CD14-positive monocyte (primary cell): ENCODE measurements around the gene SCN7A. TPM values are rescaled to one million over a fixed set of nuclear protein-coding genes. Genes with fewer than 3 reads are reported as not detected.

Experiments
- DNase-seq, 3 donors: peaks; one replicate each; pipeline ENCODE4 v3.0.0-alpha.2; 2011 to 2022
- H2AFZ ChIP-seq: 2 replicates; pipeline ENCODE4 v1.6.0; 2012; ENCODE audit warnings: mild to moderate bottlenecking, low read depth, low read length, inconsistent platforms; ENCODE audit not compliant: insufficient read depth, poor library complexity, severe bottlenecking
- H3K27ac ChIP-seq, 2 donors: 1 replicate in 1 of 2; 2 replicates in 1 of 2; pipeline ENCODE4 v1.5.1; 2012 to 2013; ENCODE audit warnings: low read length in 2 of 2, control low read depth in 1 of 2, inconsistent platforms in 1 of 2, low read depth in 1 of 2, mild to moderate bottlenecking in 1 of 2
- H3K27me3 ChIP-seq, 2 donors: one replicate each; pipeline versions ENCODE4 v1.6.0 to v1.6.1; 2011 to 2013; ENCODE audit warnings: low read length in 2 of 2; ENCODE audit not compliant: control insufficient read depth in 2 of 2, insufficient read depth in 2 of 2
- H3K36me3 ChIP-seq, 2 donors: replicated peaks in 1 of 2; 1 replicate in 1 of 2; 2 replicates in 1 of 2; pipeline versions ENCODE4 v1.5.1 to v1.6.1; 2012 to 2013; ENCODE audit warnings: low read length in 2 of 2, control low read depth in 1 of 2, inconsistent platforms in 1 of 2, mild to moderate bottlenecking in 1 of 2; ENCODE audit not compliant: insufficient read depth in 2 of 2, control insufficient read depth in 1 of 2
- H3K4me1 ChIP-seq, 2 donors: 1 replicate in 1 of 2; 2 replicates in 1 of 2; pipeline versions ENCODE4 v1.5.1 to v1.6.1; 2012 to 2013; ENCODE audit warnings: low read length in 2 of 2, control low read depth in 1 of 2, inconsistent platforms in 1 of 2, mild to moderate bottlenecking in 1 of 2, moderate library complexity in 1 of 2; ENCODE audit not compliant: insufficient read depth in 2 of 2, control insufficient read depth in 1 of 2
- H3K4me2 ChIP-seq: replicated peaks from 2 replicates; pipeline ENCODE3; 2012; ENCODE audit warnings: low read length, moderate library complexity, mild to moderate bottlenecking; ENCODE audit not compliant: poor library complexity, severe bottlenecking; ENCODE audit errors: extremely low read depth
- H3K4me3 ChIP-seq, 3 experiments: fragments of 200-600 bp in 1 of 3; sonication (generic) in 1 of 3; replicated peaks in 1 of 3; 1 replicate in 2 of 3; 2 replicates in 1 of 3; pipeline ENCODE4 v1.5.1; 2011 to 2013; ENCODE audit warnings: low read length in 3 of 3, mild to moderate bottlenecking in 3 of 3, control low read depth in 2 of 3, low read depth in 2 of 3, inconsistent platforms in 1 of 3, moderate library complexity in 1 of 3
- H3K79me2 ChIP-seq: 2 replicates; pipeline ENCODE4 v1.6.0; 2012; ENCODE audit warnings: mild to moderate bottlenecking, control low read depth, inconsistent platforms, low read length, moderate library complexity; ENCODE audit not compliant: insufficient read depth
- H3K9ac ChIP-seq: 2 replicates; pipeline ENCODE4 v1.6.0; 2017; ENCODE audit warnings: low read length, mild to moderate bottlenecking; ENCODE audit not compliant: insufficient read depth, poor library complexity, severe bottlenecking
- H3K9me3 ChIP-seq, 2 donors: replicated peaks in 1 of 2; 1 replicate in 1 of 2; 2 replicates in 1 of 2; pipeline versions ENCODE4 v1.5.1 to v1.6.1; 2012 to 2013; ENCODE audit warnings: low read length in 2 of 2, control low read depth in 1 of 2; ENCODE audit not compliant: control insufficient read depth in 1 of 2, insufficient read depth in 1 of 2
- H4K20me1 ChIP-seq: 2 replicates; pipeline ENCODE4 v1.6.0; 2012; ENCODE audit warnings: mild to moderate bottlenecking, low read length, control low read depth, moderate library complexity; ENCODE audit not compliant: insufficient read depth
- H3K27ac Mint-ChIP-seq, 7 donors: one replicate each; pipeline ENCODE4 v1.8.0; 2020; ENCODE audit warnings: mild to moderate bottlenecking in 7 of 7, mixed read lengths in 7 of 7, moderate library complexity in 6 of 7, inconsistent platforms in 2 of 7
- H3K27me3 Mint-ChIP-seq, 3 donors: one replicate each; pipeline ENCODE4 v1.8.0; 2021 to 2022; ENCODE audit warnings: low read depth in 3 of 3, mild to moderate bottlenecking in 3 of 3, mixed read lengths in 3 of 3, moderate library complexity in 3 of 3, inconsistent platforms in 1 of 3
- H3K36me3 Mint-ChIP-seq, 2 donors: one replicate each; pipeline ENCODE4 v1.8.0; 2020; ENCODE audit warnings: mixed read lengths in 2 of 2, inconsistent platforms in 1 of 2, mild to moderate bottlenecking in 1 of 2
- H3K4me1 Mint-ChIP-seq: one replicate; pipeline ENCODE4 v1.8.0; 2020; ENCODE audit warnings: mild to moderate bottlenecking, mixed read lengths
- H3K4me3 Mint-ChIP-seq, 2 donors: one replicate each; pipeline ENCODE4 v1.8.0; 2020; ENCODE audit warnings: mild to moderate bottlenecking in 2 of 2, mixed read lengths in 2 of 2, moderate library complexity in 1 of 2
- H3K9me3 Mint-ChIP-seq, 7 donors: one replicate each; pipeline ENCODE4 v1.8.0; 2020 to 2022; ENCODE audit warnings: mixed read lengths in 7 of 7, mild to moderate bottlenecking in 6 of 7, moderate library complexity in 6 of 7, inconsistent platforms in 2 of 7
- CTCF ChIP-seq: fragments of 200-600 bp; IDR thresholded peaks from one replicate; pipeline ENCODE4 v1.8.0; 2022; ENCODE audit warnings: antibody characterized with exemption, mild to moderate bottlenecking
- WGBS: methylation state at CpG from one replicate; pipeline ENCODE4 v1.1.5; 2013; ENCODE audit warnings: missing lambda C conversion rate; ENCODE audit not compliant: insufficient coverage; 5-methylcytosine and 5-hydroxymethylcytosine counted together
- intact Hi-C, 2 donors: fragments of 100-400 bp; cut with micrococcal nuclease; formaldehyde crosslinking; loops; one replicate each; pipeline versions ENCODE4 v1.15.0 to v1.15.1; 2023
- polyA plus RNA-seq, 3 donors: library from polyadenylated mRNA; depleted of rRNA in 1 of 3; unstranded in 2 of 3; stranded (reverse) in 1 of 3; fragments of 300-500 nt in 2 of 3; fragments of >200 nt in 1 of 3; fragmentation: Illumina TruSeq in 2 of 3; gene quantifications; 1 replicate in 2 of 3; 2 replicates in 1 of 3; pipeline ENCODE4 v1.2.3, GENCODE V29; 2012 to 2021

SCN7A gene
- polyA plus RNA-seq, 3 donors = not detected

GRCh38 chr2:166376873-166377272 lies 117.2 kb downstream of the SCN7A start:
- no peaks in the 10 kb centered on the region for H3K36me3 ChIP-seq
- peaks cover 27% of the 10 kb centered on the region for H3K4me1 Mint-ChIP-seq
- H4K20me1 ChIP-seq = no peaks in the 10 kb centered on the region
- H3K36me3 Mint-ChIP-seq = no peaks in the 10 kb centered on the region
- H2AFZ ChIP-seq = no peak overlapping the region
- H3K9me3 ChIP-seq = no peaks in the 10 kb centered on the region
- H3K27me3 Mint-ChIP-seq = peaks cover 8 to 21% (median 18%) of the 10 kb centered on the region in 3 donors
- H3K9me3 Mint-ChIP-seq = no peaks in the 10 kb centered on the region
- no peak overlapping the region for H3K27ac Mint-ChIP-seq
- H3K4me2 ChIP-seq = peak overlapping the region; percentile 96
- H3K79me2 ChIP-seq = no peaks in the 10 kb centered on the region
- H3K9ac ChIP-seq = no peak overlapping the region
- H3K4me3 ChIP-seq = peak overlapping the region in 1 of 3 experiments; percentile 84
- TF ChIP-seq CTCF = no peak
- no CpG with 5 or more reads among the region's 2 CpGs for WGBS
- intact Hi-C loops = no loop called here
- H3K4me3 Mint-ChIP-seq = peak overlapping the region in 1 of 2 donors; percentile 98
- H3K4me1 ChIP-seq = peaks cover 9 to 23% of the 10 kb centered on the region in 2 donors
- H3K27ac ChIP-seq = no peak overlapping the region
- no peak for DNase-seq
- H3K27me3 ChIP-seq = peaks cover 16 to 26% of the 10 kb centered on the region in 2 donors

GRCh38 chr2:166376488-166376828 lies 117.6 kb downstream of the SCN7A start:
- no peaks in the 10 kb centered on the region for H3K36me3 ChIP-seq
- peaks cover 27% of the 10 kb centered on the region for H3K4me1 Mint-ChIP-seq
- peak overlapping the region; percentile 32 to 84 (median 53) for H3K4me3 ChIP-seq
- peaks cover 8 to 19% (median 18%) of the 10 kb centered on the region in 3 donors for H3K27me3 Mint-ChIP-seq
- peak overlapping the region; percentile 84 for H2AFZ ChIP-seq
- no peaks in the 10 kb centered on the region for H3K9me3 ChIP-seq
- no peaks in the 10 kb centered on the region for H4K20me1 ChIP-seq
- H3K79me2 ChIP-seq = no peaks in the 10 kb centered on the region
- H3K27ac Mint-ChIP-seq = no peak overlapping the region
- H3K4me1 ChIP-seq = peaks cover 9 to 23% of the 10 kb centered on the region in 2 donors
- TF ChIP-seq CTCF = no peak
- no peaks in the 10 kb centered on the region for H3K9me3 Mint-ChIP-seq
- peak overlapping the region; percentile 96 for H3K4me2 ChIP-seq
- H3K9ac ChIP-seq = peak overlapping the region; percentile 56
- no peak for DNase-seq
- peak overlapping the region; percentile 92 to 98 for H3K4me3 Mint-ChIP-seq
- WGBS = 18% methylated on average over 2 of the region's 11 CpGs
- intact Hi-C loops = no loop called here
- peaks cover 16 to 26% of the 10 kb centered on the region in 2 donors for H3K27me3 ChIP-seq
- no peaks in the 10 kb centered on the region for H3K36me3 Mint-ChIP-seq
- no peak overlapping the region for H3K27ac ChIP-seq
